Stimulated activated CD4-positive, alpha-beta T cell treated with anti-CD3 and anti-CD28 coated beads, Interleukin-15, amount 100 ng/mL, for 1 hour (primary cell): Measurements from ENCODE around the gene MTHFD1L.
"Not testable (repeated sequence)": the region's sequence is repeated elsewhere in the genome, so short reads cannot be mapped to it uniquely, and the experiment has no call there.

Source experiments
- DNase-seq, 2 donors: peaks; one replicate each; pipeline ENCODE4 v3.0.0-alpha.2; 2020; ENCODE audit warnings: low read depth in 1 of 2, low spot score in 1 of 2

Gene MTHFD1L

GRCh38 chr6:151113641-151114040 is 248.1 kb downstream of the MTHFD1L start:
- no peak for DNase-seq

- DNase-seq: no peak
These were observed 253.1 kb downstream of the MTHFD1L start for GRCh38 chr6:151118461-151119123.

- DNase-seq: no peak
These were observed 254.5 kb downstream of the MTHFD1L start for GRCh38 chr6:151119823-151120524.

GRCh38 chr6:151121900-151122299 is 256.4 kb downstream of the MTHFD1L start:
- DNase-seq: no peak

- DNase-seq: not testable (repeated sequence)
These were observed 258.1 kb downstream of the MTHFD1L start for GRCh38 chr6:151123641-151124040.

- not testable (repeated sequence) for DNase-seq
These were observed 259.7 kb downstream of the MTHFD1L start for GRCh38 chr6:151125242-151125641.

GRCh38 chr6:151125651-151126416 is 260.3 kb downstream of the MTHFD1L start:
- not testable (repeated sequence) for DNase-seq

- DNase-seq: not testable (repeated sequence)
These were observed 260.9 kb downstream of the MTHFD1L start for GRCh38 chr6:151126417-151126724.

- not testable (repeated sequence) for DNase-seq
These were observed 261.8 kb downstream of the MTHFD1L start for GRCh38 chr6:151127133-151127798.

GRCh38 chr6:151128763-151129370 is 263.4 kb downstream of the MTHFD1L start:
- DNase-seq: no peak

GRCh38 chr6:151130329-151130728 is 264.8 kb downstream of the MTHFD1L start:
- DNase-seq: no peak

GRCh38 chr6:151131324-151132007 is 266.0 kb downstream of the MTHFD1L start:
- no peak for DNase-seq

- no peak for DNase-seq
These were observed 270.7 kb downstream of the MTHFD1L start for GRCh38 chr6:151136141-151136755.

- no peak for DNase-seq
These were observed 272.0 kb downstream of the MTHFD1L start for GRCh38 chr6:151137542-151137941.

GRCh38 chr6:151139524-151139923 is 274.0 kb downstream of the MTHFD1L start:
- DNase-seq: no peak

GRCh38 chr6:151140767-151141166 is 275.3 kb downstream of the MTHFD1L start:
- no peak for DNase-seq

GRCh38 chr6:151141685-151142084 is 276.2 kb downstream of the MTHFD1L start:
- DNase-seq: no peak

- DNase-seq: no peak
These were observed 277.2 kb downstream of the MTHFD1L start for GRCh38 chr6:151142676-151143075.

GRCh38 chr6:151143337-151143736 is 277.8 kb downstream of the MTHFD1L start:
- no peak for DNase-seq

GRCh38 chr6:151143806-151144205 is 278.3 kb downstream of the MTHFD1L start:
- no peak for DNase-seq
